NCI-H524 treated with DMSO at 0.1 percent for 48 hours (cell line): ENCODE results near the gene ROM1.
A peak's percentile ranks its signal among the peaks of the same experiment; 100 is the strongest.
"Not testable (repeated sequence)": the region's sequence is repeated elsewhere in the genome, so short reads cannot be mapped to it uniquely, and the experiment has no call there.

Experiments used
- DNase-seq: peaks from one replicate; lab custom pipeline; 2025; lab: John Stamatoyannopoulos, UW

The ROM1 gene, protein sequence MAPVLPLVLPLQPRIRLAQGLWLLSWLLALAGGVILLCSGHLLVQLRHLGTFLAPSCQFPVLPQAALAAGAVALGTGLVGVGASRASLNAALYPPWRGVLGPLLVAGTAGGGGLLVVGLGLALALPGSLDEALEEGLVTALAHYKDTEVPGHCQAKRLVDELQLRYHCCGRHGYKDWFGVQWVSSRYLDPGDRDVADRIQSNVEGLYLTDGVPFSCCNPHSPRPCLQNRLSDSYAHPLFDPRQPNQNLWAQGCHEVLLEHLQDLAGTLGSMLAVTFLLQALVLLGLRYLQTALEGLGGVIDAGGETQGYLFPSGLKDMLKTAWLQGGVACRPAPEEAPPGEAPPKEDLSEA

DNA sequence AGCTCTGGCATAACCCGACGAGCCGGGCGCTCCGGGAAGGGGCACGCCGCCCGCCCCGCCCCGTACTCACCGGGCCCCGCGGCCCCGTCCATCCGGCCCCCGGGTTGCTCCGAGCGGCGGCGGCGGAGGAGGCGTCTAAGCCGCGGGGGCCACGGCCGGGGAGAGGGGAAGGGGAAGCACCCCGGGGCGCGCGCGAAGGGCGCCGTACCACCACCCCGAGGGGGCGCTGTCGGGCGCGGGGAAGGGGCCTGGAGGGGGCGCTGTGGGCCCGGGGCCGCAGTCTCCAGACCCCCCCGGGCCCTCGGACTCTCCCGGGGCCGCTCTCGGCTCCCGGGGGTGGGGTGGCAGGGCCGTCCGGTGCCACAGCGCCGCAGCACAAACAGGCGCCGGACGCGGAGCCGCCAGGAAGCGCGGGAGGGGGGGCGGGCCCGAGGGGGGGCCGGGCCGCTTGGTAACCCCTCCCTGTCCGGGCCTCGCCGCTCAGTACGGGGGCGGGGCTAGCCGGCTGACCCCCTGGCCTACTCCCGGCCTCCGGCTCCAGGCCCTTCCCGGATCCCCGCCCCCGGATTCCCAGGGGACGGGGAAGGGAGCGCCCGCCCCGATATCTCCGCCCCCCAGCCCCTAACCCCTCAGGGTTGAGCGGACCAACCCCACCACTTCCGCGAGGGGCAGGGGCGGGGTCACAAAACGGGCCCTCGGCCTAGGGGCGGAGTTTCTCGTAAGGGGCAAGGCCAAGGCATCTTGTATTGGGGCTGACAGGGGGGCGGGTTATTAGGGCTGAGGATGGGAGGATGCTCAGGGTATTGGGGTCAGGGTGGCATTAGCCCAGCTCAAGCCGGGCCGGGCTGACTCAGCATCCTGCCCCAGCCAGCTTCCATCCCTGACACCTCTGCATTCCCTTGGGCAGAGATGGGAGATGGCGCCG is at the start of gene ROM1, which contains the start of gene EML3:
Gene ROM1 (plus strand): TSS at position 892 of the 925 bp plus-strand sequence. CDS start 25 bp downstream, at position 917.
Gene EML3 (minus strand): TSS at position 410 of the 925 bp plus-strand sequence. CDS start 318 bp downstream, at position 92.
- no peak for DNase-seq

GRCh38 chr11:62565100-62565802 is 47.8 kb upstream of the ROM1 start:
- DNase-seq, result no peak

DNA sequence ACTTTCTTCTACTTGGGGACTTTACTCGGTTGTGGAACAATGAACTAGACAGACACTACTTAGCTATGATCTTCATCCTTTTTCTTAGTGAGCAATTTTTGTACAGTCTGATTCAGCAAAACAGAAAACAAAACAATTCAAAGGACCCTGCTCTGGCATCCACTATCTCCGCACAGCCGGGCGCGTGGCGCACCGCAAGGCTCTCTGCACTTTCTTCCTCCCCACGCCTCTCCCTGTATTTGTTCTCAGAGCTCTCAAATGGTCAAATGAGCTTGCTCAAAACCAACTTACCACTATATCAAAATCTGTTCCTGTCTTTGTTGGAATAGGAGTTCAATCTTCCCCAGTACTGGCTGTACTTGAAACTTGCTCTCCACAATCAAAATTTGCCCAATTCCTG is 46.8 kb upstream of the ROM1 start:
- no peak for DNase-seq

DNA sequence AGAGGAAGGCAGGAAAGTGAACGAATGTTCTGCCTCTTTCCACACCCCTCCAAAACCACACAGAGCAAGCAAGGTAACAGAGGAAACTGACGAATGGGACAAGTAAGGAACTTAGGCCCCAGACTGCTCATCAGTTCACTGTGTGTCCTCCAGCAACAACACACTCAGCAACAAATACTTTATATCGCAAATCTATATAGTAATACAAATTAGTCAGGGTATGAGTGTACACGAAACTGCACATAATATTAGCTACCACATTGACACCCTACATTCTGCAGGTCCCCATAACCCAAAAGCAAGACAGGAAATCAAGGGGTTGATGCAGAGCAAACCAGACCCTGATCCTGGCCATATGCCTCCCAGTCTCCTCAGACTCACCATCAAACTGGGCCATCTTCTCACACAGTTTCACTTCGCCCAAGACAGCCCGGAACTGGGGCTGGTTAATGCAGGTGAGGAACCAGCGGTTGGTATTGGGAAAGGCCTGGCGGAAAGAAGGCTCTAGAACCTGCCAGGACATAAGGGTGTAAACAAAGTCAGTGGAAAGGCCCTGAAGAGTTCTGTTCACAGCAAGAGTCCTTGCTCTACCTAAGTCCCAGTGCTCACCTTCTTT is 45.9 kb upstream of the ROM1 start:
- no peak for DNase-seq

GRCh38 chr11:62569611-62570010 is 43.4 kb upstream of the ROM1 start:
- DNase-seq, result no peak

DNA sequence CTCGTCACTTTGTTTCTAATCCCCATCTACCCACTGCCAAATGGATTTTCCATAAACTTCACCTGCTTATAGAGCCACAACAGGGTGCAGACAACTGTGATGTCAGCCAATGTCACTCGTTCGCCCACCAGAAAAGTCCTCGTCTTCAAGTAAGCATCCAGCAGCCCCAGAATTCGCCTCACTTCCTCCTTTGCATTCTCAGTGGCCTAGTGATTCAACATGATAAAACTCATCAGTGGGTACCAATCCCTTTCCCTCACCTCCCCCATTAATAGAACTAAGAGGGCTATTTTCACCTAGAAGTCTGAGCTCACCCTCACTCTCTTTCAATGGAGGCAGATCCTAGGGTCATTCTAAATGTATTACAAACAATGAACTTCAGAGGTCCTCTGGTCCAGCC is 42.2 kb upstream of the ROM1 start:
- DNase-seq, result not testable (repeated sequence)

- DNase-seq, result not testable (repeated sequence)
These were observed 41.6 kb upstream of the ROM1 start for GRCh38 chr11:62571493-62571892.

DNA sequence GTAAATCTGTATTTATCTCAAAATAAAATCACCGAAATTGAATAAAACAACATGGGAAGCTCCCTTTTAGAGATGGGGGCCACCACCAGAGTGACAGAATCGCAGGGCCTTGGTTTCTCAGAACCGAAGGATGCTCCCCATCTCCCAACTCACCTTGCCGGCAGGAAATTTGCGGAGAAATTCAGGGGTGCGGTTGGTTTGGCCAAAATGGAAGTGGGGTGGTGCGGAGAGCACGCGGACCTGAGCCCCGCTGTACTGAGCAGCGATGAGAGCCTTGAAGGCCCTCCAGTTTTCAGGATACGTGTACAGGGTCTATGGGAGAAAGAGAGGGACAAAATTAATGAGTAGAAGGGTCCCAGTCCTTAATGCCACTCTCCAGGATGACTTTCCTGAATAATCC is 40.6 kb upstream of the ROM1 start:
- DNase-seq, result no peak

DNA sequence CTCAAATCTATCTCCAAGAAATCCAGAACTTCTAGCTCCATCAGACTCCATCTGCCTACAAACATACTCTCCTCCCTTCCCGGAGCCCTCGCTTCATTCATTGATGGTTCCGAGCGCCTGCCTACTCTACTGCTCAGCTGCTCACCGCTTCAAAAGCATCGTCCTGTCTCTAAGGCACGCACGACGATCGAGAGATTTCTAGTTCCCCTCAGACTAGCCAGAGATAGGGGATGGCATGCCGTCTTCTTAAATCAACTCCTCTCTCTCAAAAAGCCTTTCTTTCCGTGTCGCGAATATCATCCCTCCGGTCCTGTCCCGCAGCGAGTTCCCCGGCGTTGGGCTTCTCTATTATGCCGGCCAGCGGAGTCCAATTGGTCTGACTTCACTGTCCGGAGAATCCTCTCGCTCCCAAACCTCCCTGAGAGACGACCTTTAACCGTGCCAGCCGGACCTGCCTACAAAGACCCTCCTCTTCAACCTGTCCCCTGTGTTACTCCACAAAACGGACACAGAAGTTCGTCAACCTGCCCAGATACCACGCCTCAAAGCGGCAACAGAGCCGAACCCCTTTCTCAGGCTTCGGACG is 40.0 kb upstream of the ROM1 start:
- DNase-seq, result no peak

- DNase-seq, result peak; percentile 97
These were observed 39.3 kb upstream of the ROM1 start, which contains the start of gene EEF1G for GRCh38 chr11:62573592-62574362. TSS of gene EEF1G (minus strand) at chr11:62573891. CDS start at chr11:62573842, 49 bp downstream.

GRCh38 chr11:62574363-62575071 is 38.5 kb upstream of the ROM1 start:
- no peak for DNase-seq

- DNase-seq, result no peak
These were observed 37.9 kb upstream of the ROM1 start for GRCh38 chr11:62575156-62575555.

DNA sequence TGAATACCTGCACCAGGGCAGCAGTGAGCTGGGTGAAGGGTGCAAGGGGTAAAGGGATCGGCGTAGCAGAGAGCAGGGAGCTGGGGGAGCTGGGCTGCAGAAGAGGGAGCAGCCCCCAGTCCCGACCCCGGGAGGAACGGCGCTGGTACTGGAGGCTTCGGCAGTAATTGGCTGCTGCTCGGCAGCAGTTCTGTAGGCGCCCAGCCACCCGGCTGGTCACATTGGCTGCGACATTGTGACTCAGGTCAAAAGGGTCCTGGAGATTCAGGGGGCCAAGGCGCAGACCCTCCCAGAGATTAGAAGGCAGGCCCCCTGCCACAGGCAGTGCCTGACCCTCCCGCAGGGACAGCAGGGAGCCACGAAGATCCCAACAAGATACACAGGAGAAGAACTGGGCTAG is 37.2 kb upstream of the ROM1 start:
- no peak for DNase-seq

- DNase-seq, result no peak
These were observed 35.9 kb upstream of the ROM1 start for GRCh38 chr11:62577046-62577714.

DNA sequence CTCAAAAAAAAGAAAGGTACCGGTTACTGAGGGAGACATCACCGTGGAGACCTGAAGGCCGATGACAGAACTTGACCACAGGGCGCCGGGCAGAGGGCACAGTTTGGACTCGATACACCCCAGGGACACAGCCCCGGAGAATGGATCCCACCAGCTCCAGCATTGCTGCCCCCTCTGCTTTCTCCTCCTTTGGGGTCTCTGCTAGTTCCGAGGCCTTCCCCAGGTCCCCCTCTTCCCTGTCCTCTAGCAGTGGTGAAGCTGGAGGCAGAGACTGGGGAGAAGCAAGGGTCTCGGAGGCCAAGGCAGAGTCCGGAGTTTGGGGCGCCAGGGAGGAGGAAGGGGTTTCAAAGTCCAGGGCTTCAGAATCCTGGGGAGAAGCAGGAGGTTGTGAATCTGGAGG is 34.5 kb upstream of the ROM1 start:
- no peak for DNase-seq

DNA sequence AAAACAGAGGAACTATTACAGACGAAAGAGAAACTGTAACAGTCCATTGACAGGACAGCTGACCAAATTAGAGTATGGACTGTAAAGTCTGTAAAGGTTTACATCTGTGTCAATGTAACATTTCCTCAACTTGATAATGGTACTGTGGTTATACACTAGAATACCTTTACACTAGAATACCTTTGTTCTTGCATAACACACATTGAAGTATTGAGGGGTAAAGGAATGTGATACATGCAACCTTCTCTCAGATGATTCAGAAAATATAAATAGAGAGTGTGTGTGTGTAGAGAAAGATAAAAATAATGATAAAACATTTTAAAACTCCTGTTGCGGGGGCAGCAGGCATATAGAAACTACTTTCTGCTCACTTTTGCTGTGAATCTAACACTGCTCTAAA is 33.8 kb upstream of the ROM1 start:
- DNase-seq, result no peak

DNA sequence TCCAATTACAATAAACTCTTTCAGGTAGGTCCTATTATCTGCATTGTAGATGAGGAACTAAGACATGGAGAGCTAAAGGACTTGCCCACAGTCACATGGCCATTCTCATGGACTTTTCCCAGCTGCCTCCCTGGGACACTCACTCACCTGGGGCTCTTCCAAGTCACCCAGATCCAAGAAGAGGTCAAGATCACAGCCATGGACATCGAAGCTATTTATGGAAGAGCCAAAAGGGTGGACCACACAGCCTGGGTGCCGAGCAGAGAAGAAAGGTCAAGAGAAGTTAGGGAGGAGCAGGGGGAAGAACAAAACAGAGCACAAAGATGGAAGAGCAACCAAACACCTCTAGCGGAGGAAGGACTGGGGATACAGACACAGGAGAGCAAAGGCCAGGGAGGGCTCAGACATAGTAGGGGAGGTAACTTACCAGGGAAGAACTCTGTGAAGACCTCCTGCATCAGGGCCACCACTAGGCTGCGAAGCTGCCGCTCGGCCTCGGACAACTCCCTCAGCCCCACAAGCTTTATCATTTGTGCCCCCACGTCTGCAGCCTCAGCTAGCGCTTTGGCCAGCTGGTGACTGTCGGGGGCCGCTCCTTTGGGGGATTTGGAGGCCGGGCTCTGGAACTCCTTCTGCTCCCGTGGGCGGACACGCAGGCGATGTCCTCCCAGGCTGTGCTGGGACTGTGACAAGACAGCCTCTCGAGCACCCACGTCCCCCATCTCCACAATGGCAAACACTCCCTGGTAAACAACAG is 31.9 kb upstream of the ROM1 start:
- DNase-seq, result no peak

GRCh38 chr11:62581735-62582134 is 31.3 kb upstream of the ROM1 start:
- DNase-seq, result not testable (repeated sequence)

- not testable (repeated sequence) for DNase-seq
These were observed 27.7 kb upstream of the ROM1 start for GRCh38 chr11:62585356-62585755.
